ENCODE measurements around the gene PI4KA.

- TF ChIP-seq YY1 (IDR thresholded peaks at IDR 0.05; ENCODE audit: low read depth), result no peak
- TF ChIP-seq EP300 (IDR thresholded peaks at IDR 0.05; ENCODE audit: borderline replicate concordance), result no peak
Measured at GRCh38 chr22:20840646-20841371, 17.8 kb downstream of the PI4KA start.
